ENCODE data around the gene OR13G1.

GRCh38 chr1:247646867-247647266 is 32.7 kb downstream of the OR13G1 start:
- TF ChIP-seq, protein P1, sequence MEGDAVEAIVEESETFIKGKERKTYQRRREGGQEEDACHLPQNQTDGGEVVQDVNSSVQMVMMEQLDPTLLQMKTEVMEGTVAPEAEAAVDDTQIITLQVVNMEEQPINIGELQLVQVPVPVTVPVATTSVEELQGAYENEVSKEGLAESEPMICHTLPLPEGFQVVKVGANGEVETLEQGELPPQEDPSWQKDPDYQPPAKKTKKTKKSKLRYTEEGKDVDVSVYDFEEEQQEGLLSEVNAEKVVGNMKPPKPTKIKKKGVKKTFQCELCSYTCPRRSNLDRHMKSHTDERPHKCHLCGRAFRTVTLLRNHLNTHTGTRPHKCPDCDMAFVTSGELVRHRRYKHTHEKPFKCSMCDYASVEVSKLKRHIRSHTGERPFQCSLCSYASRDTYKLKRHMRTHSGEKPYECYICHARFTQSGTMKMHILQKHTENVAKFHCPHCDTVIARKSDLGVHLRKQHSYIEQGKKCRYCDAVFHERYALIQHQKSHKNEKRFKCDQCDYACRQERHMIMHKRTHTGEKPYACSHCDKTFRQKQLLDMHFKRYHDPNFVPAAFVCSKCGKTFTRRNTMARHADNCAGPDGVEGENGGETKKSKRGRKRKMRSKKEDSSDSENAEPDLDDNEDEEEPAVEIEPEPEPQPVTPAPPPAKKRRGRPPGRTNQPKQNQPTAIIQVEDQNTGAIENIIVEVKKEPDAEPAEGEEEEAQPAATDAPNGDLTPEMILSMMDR (conservative IDR thresholded peaks at IDR 0.05 in 1 of 2, IDR thresholded peaks at IDR 0.05 in 1 of 2; ENCODE audit: low read depth in 1 of 2, low read length in 2 of 2) = no peak
- TF ChIP-seq EZH2 (IDR thresholded peaks at IDR 0.05; ENCODE audit: low read length, missing control alignments) = no peak
